ENCODE results near the gene TTC22.

Gene TTC22

GRCh38 chr1:54811739-54812655 lies 10.9 kb upstream of the TTC22 start:
- TF ChIP-seq CTCF (IDR thresholded peaks at IDR 0.05; ENCODE audit: low read depth, low read length): no peak

GRCh38 chr1:54811066-54811465 lies 9.9 kb upstream of the TTC22 start:
- no peak for TF ChIP-seq CTCF (IDR thresholded peaks at IDR 0.05; ENCODE audit: low read depth, low read length)
- no peak for DNase-seq (ENCODE audit: extremely low read depth, low read depth)

More at GRCh38 chr1:54811739-54812655, 10.9 kb upstream of the TTC22 start:
- no peak for DNase-seq (ENCODE audit: extremely low read depth, low read depth)

- peak; percentile 93 for TF ChIP-seq CTCF (IDR thresholded peaks at IDR 0.05; ENCODE audit: low read depth, low read length)
- no peak for DNase-seq (ENCODE audit: extremely low read depth, low read depth)
Observed at GRCh38 chr1:54810153-54810942, 9.2 kb upstream of the TTC22 start.

- no peak for TF ChIP-seq CTCF (IDR thresholded peaks at IDR 0.05; ENCODE audit: low read depth, low read length)
- DNase-seq (ENCODE audit: extremely low read depth, low read depth): no peak
Observed at GRCh38 chr1:54809496-54810074, 8.5 kb upstream of the TTC22 start.

- no peak; the same call in 1 of the 2 replicates for TF ChIP-seq CTCF (IDR thresholded peaks at IDR 0.05; ENCODE audit: low read depth, low read length)
- no peak for DNase-seq (ENCODE audit: extremely low read depth, low read depth)
Observed at GRCh38 chr1:54808443-54809207, 7.5 kb upstream of the TTC22 start.

GRCh38 chr1:54807756-54808155 lies 6.6 kb upstream of the TTC22 start:
- no peak for TF ChIP-seq CTCF (IDR thresholded peaks at IDR 0.05; ENCODE audit: low read depth, low read length)
- no peak for DNase-seq (ENCODE audit: extremely low read depth, low read depth)

Measured in AG09319 (cell line).